ENCODE results near the gene CLEC16A.

CLEC16A gene

GRCh38 chr16:11117576-11118211, 173.3 kb downstream of the CLEC16A start:
- no peak for DNase-seq (ENCODE audit: low read depth in 2 of 2)

- no peak for DNase-seq (ENCODE audit: low read depth in 2 of 2)
These were observed 174.1 kb downstream of the CLEC16A start for GRCh38 chr16:11118479-11118878.

GRCh38 chr16:11121083-11121608, 176.8 kb downstream of the CLEC16A start:
- DNase-seq (ENCODE audit: low read depth in 2 of 2) = no peak

GRCh38 chr16:11121914-11122692, 177.7 kb downstream of the CLEC16A start:
- no peak for DNase-seq (ENCODE audit: low read depth in 2 of 2)

GRCh38 chr16:11123666-11124065, 179.3 kb downstream of the CLEC16A start:
- no peak for DNase-seq (ENCODE audit: low read depth in 2 of 2)

- no peak for DNase-seq (ENCODE audit: low read depth in 2 of 2)
These were observed 181.6 kb downstream of the CLEC16A start for GRCh38 chr16:11125936-11126335.

- no peak for DNase-seq (ENCODE audit: low read depth in 2 of 2)
These were observed 182.2 kb downstream of the CLEC16A start for GRCh38 chr16:11126399-11127054.

GRCh38 chr16:11127610-11128195, 183.3 kb downstream of the CLEC16A start:
- DNase-seq (ENCODE audit: low read depth in 2 of 2) = no peak

- DNase-seq (ENCODE audit: low read depth in 2 of 2) = no peak
These were observed 184.1 kb downstream of the CLEC16A start for GRCh38 chr16:11128211-11129141.

- no peak for DNase-seq (ENCODE audit: low read depth in 2 of 2)
These were observed 185.0 kb downstream of the CLEC16A start for GRCh38 chr16:11129378-11129781.

GRCh38 chr16:11130978-11131665, 186.8 kb downstream of the CLEC16A start:
- DNase-seq (ENCODE audit: low read depth in 2 of 2) = no peak

- DNase-seq (ENCODE audit: low read depth in 2 of 2) = no peak
These were observed 187.3 kb downstream of the CLEC16A start for GRCh38 chr16:11131706-11132105.

- DNase-seq (ENCODE audit: low read depth in 2 of 2) = no peak
These were observed 189.1 kb downstream of the CLEC16A start for GRCh38 chr16:11133344-11133943.

- no peak for DNase-seq (ENCODE audit: low read depth in 2 of 2)
These were observed 190.5 kb downstream of the CLEC16A start for GRCh38 chr16:11134722-11135463.

- no peak for DNase-seq (ENCODE audit: low read depth in 2 of 2)
These were observed 191.2 kb downstream of the CLEC16A start for GRCh38 chr16:11135464-11135973.

- DNase-seq (ENCODE audit: low read depth in 2 of 2) = no peak
These were observed 192.2 kb downstream of the CLEC16A start for GRCh38 chr16:11136600-11136999.

GRCh38 chr16:11138022-11138768, 193.8 kb downstream of the CLEC16A start:
- DNase-seq (ENCODE audit: low read depth in 2 of 2) = no peak

- no peak for DNase-seq (ENCODE audit: low read depth in 2 of 2)
These were observed 194.5 kb downstream of the CLEC16A start for GRCh38 chr16:11138769-11139325.

Measured in stimulated activated CD4-positive, alpha-beta T cell treated with anti-CD3 and anti-CD28 coated beads, Interleukin-12 subunit alpha, Interleukin-12 subunit beta, amount 100 ng/mL, for 24 hours (primary cell).